ENCODE measurements around the gene EVA1C. TPM values are rescaled to one million over a fixed set of nuclear protein-coding genes. Genes with fewer than 3 reads are reported as not detected.

Gene EVA1C
- total RNA-seq, 3 donors from 2014 or later (not counting 1 experiment from before 2014, with no cell fraction given), result 14.7 to 27.8 (median 15.8) TPM

GRCh38 chr21:32410916-32411315, 1.6 kb upstream of the EVA1C start:
- H3K27ac Mint-ChIP-seq, result peak overlapping the region; percentile 77 to 90
- peaks cover 0 to 2% of the 10 kb centered on the region in 2 donors for H3K27me3 Mint-ChIP-seq (ENCODE audit: low read depth in 2 of 2)
- TF ChIP-seq, protein P1, sequence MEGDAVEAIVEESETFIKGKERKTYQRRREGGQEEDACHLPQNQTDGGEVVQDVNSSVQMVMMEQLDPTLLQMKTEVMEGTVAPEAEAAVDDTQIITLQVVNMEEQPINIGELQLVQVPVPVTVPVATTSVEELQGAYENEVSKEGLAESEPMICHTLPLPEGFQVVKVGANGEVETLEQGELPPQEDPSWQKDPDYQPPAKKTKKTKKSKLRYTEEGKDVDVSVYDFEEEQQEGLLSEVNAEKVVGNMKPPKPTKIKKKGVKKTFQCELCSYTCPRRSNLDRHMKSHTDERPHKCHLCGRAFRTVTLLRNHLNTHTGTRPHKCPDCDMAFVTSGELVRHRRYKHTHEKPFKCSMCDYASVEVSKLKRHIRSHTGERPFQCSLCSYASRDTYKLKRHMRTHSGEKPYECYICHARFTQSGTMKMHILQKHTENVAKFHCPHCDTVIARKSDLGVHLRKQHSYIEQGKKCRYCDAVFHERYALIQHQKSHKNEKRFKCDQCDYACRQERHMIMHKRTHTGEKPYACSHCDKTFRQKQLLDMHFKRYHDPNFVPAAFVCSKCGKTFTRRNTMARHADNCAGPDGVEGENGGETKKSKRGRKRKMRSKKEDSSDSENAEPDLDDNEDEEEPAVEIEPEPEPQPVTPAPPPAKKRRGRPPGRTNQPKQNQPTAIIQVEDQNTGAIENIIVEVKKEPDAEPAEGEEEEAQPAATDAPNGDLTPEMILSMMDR (IDR thresholded peaks at IDR 0.05), result no peak
- peak overlapping the region; percentile 94 for H3K4me3 Mint-ChIP-seq
- Histone ChIP-seq H3K27ac (ENCODE audit: low read length) (peak overlapping the region; percentile 94), H3K9me3 (ENCODE audit: control insufficient read depth, insufficient read depth, low read length) (no peaks in the 10 kb centered on the region), H3K4me3 (ENCODE audit: low read length) (no peak overlapping the region), H3K27me3 (ENCODE audit: control insufficient read depth, insufficient read depth, low read length) (no peaks in the 10 kb centered on the region), H3K36me3 (ENCODE audit: control insufficient read depth, insufficient read depth, low read length) (no peaks in the 10 kb centered on the region), H3K4me1 (ENCODE audit: control insufficient read depth, insufficient read depth, low read length) (peaks cover 63% of the 10 kb centered on the region)
- WGBS (ENCODE audit: insufficient coverage), result 83% methylated on average over 4 of the region's 5 CpGs
- no peak for ATAC-seq
- intact Hi-C loops (cut with micrococcal nuclease), result loop anchor here (10.0 kb wide), 1 partner anchor 84 kb away; no protein-coding TSS in a partner anchor
- H3K36me3 Mint-ChIP-seq, result no peaks in the 10 kb centered on the region
- peaks cover 0 to 2% of the 10 kb centered on the region in 2 donors for H3K9me3 Mint-ChIP-seq
- no peak for DNase-seq
- H3K4me1 Mint-ChIP-seq, result peaks cover 65 to 81% of the 10 kb centered on the region in 2 donors

DNA sequence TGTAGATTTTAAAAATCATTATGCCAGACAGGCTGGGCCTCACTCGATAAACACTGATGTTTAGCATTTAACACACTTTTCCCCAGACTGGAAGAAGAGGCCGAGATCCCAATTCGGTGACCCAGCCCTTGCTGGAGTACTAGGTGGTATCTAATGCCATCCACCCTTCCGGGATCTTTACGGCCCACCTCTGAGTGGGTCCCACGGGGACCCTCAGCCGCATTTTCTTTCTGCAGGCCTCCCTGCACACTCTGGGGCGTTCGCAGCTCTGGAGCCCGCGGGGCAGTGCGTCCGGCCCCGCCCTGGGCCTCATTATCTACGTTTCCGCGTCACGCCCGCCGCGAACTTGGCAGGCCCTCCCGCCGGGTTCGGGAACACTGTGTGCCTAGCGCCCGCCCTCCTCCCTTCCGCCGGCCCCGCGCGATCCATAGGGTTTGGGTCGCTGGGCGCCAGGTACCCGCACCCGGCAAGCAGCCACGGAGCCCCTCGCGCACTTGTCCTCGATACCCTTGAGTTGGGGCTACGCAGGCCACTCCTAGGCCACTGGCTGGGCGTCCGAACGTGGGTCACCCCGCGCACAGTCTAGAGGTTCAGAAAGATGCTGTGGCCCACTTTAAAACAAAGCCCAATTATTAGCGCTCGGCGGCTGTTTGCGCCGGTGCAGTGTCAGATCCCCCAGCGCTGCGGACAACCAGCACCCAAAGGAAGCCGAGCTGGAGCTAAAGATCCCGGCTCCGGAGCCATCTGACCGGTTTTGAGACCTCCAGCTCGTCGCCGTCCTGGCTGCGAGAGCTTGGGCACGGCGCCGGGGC, 950 bp upstream of the EVA1C start:
- Histone ChIP-seq H3K27ac (ENCODE audit: low read length) (peak overlapping the region; percentile 94), H3K36me3 (ENCODE audit: control insufficient read depth, insufficient read depth, low read length) (no peaks in the 10 kb centered on the region), H3K27me3 (ENCODE audit: control insufficient read depth, insufficient read depth, low read length) (no peaks in the 10 kb centered on the region), H3K9me3 (ENCODE audit: control insufficient read depth, insufficient read depth, low read length) (no peaks in the 10 kb centered on the region), H3K4me1 (ENCODE audit: control insufficient read depth, insufficient read depth, low read length) (peaks cover 58% of the 10 kb centered on the region), H3K4me3 (ENCODE audit: low read length) (peak overlapping the region; percentile 83)
- H3K27ac Mint-ChIP-seq, result peak overlapping the region; percentile 77 to 90
- H3K9me3 Mint-ChIP-seq, result peaks cover 0 to 2% of the 10 kb centered on the region in 2 donors
- H3K27me3 Mint-ChIP-seq (ENCODE audit: low read depth in 2 of 2), result peaks cover 0 to 2% of the 10 kb centered on the region in 2 donors
- no peaks in the 10 kb centered on the region for H3K36me3 Mint-ChIP-seq
- peaks cover 66 to 82% of the 10 kb centered on the region in 2 donors for H3K4me1 Mint-ChIP-seq
- TF ChIP-seq, protein P1 (IDR thresholded peaks at IDR 0.05), result no peak
- peak; percentile 41 to 63 (median 47) for ATAC-seq
- peak overlapping the region; percentile 94 for H3K4me3 Mint-ChIP-seq
- 3% methylated on average over 63 of the region's 63 CpGs for WGBS (ENCODE audit: insufficient coverage)
- peak; percentile 45 to 73 for DNase-seq
- intact Hi-C loops (cut with micrococcal nuclease), result loop anchor here (10.0 kb wide), 1 partner anchor 83 kb away; no protein-coding TSS in a partner anchor

GRCh38 chr21:32413015-32413504, 554 bp downstream of the EVA1C start:
- peak overlapping the region; percentile 60 for H3K27ac ChIP-seq (ENCODE audit: low read length)
- no peaks in the 10 kb centered on the region for H3K36me3 Mint-ChIP-seq
- 14% methylated on average over 30 of the region's 32 CpGs for WGBS (ENCODE audit: insufficient coverage)

More at GRCh38 chr21:32413015-32413504, 554 bp downstream of the EVA1C start:
- Histone ChIP-seq H3K9me3 (ENCODE audit: control insufficient read depth, insufficient read depth, low read length) (no peaks in the 10 kb centered on the region), H3K27me3 (ENCODE audit: control insufficient read depth, insufficient read depth, low read length) (no peaks in the 10 kb centered on the region), H3K4me1 (ENCODE audit: control insufficient read depth, insufficient read depth, low read length) (peaks cover 43% of the 10 kb centered on the region), H3K36me3 (ENCODE audit: control insufficient read depth, insufficient read depth, low read length) (no peaks in the 10 kb centered on the region), H3K4me3 (ENCODE audit: low read length) (peak overlapping the region; percentile 42)
- Mint-ChIP-seq H3K27me3 (ENCODE audit: low read depth in 2 of 2) (peaks cover 0 to 2% of the 10 kb centered on the region in 2 donors), H3K4me1 (peaks cover 57 to 70% of the 10 kb centered on the region in 2 donors), H3K9me3 (peaks cover 0 to 2% of the 10 kb centered on the region in 2 donors), H3K27ac (peak overlapping the region; percentile 80 to 90), H3K4me3 (peak overlapping the region; percentile 97)
- intact Hi-C loops (cut with micrococcal nuclease), result loop anchor here (10.0 kb wide), 1 partner anchor 82 kb away; no protein-coding TSS in a partner anchor
- DNase-seq, result no peak
- TF ChIP-seq, protein P1 (IDR thresholded peaks at IDR 0.05), result no peak
- peak in 2 of 3 donors; percentile 1 to 6 for ATAC-seq

Data from natural killer cell (primary cell).